Spleen (tissue), 7 donors: ENCODE measurements around the gene ABCA1.

Experiments
- POLR2A ChIP-seq, 3 donors: fragments of 450-650 bp; IDR thresholded peaks; one replicate each; pipeline ENCODE4 v1.5.1; 2017; ENCODE audit warnings: antibody characterized with exemption in 3 of 3, mild to moderate bottlenecking in 1 of 3
- POLR2AphosphoS5 ChIP-seq, 3 donors: sonication (generic); formaldehyde crosslinking; IDR thresholded peaks; one replicate each; pipeline ENCODE4 v1.5.1; 2017; ENCODE audit warnings: antibody characterized with exemption in 3 of 3
- TF ChIP-seq, protein P1 (sequence below), 11 experiments: fragments of 200-600 bp in 7 of 11; fragments of 450-650 bp in 4 of 11; sonication (generic) in 4 of 11; IDR thresholded peaks in 8 of 11; conservative IDR thresholded peaks in 3 of 11; 1 replicate in 7 of 11; 2 replicates in 4 of 11; pipeline versions ENCODE4 v1.4.0 to v1.8.0; 2016 to 2021; ENCODE audit warnings: antibody characterized with exemption in 11 of 11, inconsistent platforms in 4 of 11, mild to moderate bottlenecking in 1 of 11
- donor health status: DM: no; HTN: no; CAD: no; lungs with moderate emphysema.
- donor health status: DM: no; HTN: no; CAD: no.
- donor health status: DM: no; HTN: no; CAD: no.

DNA sequence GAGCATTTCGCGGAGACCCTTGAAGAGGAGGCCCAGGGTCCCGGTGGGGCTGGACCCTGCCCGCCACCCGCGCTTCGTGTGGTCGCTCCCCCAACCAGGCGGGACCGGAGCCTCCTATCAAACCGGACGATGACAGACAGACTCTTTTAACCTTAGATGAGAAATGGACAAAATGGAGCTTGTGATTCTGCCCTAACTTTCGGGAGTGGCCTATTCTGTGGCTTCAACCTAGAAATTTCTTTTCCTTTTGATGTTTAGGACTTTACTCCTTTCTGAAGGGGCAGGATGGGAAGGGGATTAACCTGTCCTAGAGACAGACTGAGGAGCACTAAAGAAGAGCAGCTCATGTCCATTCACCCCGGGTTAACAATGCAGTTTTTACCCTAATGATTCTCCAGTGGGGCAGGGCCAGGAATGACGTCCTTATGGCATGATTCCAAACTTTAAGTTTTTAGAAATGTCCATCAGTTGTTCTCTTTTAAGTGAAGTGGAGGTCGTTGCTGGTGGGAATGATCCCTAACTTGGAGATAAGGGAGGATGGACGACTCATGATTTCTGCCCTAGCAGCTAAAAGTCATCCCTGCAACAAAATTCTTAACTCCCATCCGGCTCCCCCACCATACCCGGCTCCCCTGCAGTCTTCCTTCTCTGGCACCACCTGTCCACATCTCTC is 179.5 kb downstream of the ABCA1 start:
- no peak for TF ChIP-seq POLR2A (IDR thresholded peaks at IDR 0.05)
- TF ChIP-seq, protein P1, sequence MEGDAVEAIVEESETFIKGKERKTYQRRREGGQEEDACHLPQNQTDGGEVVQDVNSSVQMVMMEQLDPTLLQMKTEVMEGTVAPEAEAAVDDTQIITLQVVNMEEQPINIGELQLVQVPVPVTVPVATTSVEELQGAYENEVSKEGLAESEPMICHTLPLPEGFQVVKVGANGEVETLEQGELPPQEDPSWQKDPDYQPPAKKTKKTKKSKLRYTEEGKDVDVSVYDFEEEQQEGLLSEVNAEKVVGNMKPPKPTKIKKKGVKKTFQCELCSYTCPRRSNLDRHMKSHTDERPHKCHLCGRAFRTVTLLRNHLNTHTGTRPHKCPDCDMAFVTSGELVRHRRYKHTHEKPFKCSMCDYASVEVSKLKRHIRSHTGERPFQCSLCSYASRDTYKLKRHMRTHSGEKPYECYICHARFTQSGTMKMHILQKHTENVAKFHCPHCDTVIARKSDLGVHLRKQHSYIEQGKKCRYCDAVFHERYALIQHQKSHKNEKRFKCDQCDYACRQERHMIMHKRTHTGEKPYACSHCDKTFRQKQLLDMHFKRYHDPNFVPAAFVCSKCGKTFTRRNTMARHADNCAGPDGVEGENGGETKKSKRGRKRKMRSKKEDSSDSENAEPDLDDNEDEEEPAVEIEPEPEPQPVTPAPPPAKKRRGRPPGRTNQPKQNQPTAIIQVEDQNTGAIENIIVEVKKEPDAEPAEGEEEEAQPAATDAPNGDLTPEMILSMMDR (IDR thresholded peaks at IDR 0.05 in 8 of 11, conservative IDR thresholded peaks at IDR 0.05 in 3 of 11), result no peak
- peak in 1 of 3 donors; percentile 40 for TF ChIP-seq POLR2AphosphoS5 (IDR thresholded peaks at IDR 0.05)
